ENCODE results near the gene NDUFA13.

Gene NDUFA13

GRCh38 chr19:19537075-19538048 lies 21.3 kb downstream of the NDUFA13 start:
- ChIA-PET POLR2A (no interaction called here), CTCF (interaction anchor here (1.0 to 14.9 kb wide), 2 partner anchors 13 to 107 kb away, joined by 4 to 251 read pairs; no protein-coding TSS in a partner anchor)
- DNase-seq (ENCODE audit: extremely low spot score): no peak
- no peak for TF ChIP-seq CTCF (IDR thresholded peaks at IDR 0.05; ENCODE audit: control extremely low read depth, extremely low read depth, low read depth, missing control alignments)

- ChIA-PET CTCF (interaction anchor here (1.0 to 14.9 kb wide), 2 partner anchors 13 to 106 kb away, joined by 4 to 251 read pairs; no protein-coding TSS in a partner anchor), POLR2A (no interaction called here)
- peak; percentile 70 for DNase-seq (ENCODE audit: extremely low spot score)
- TF ChIP-seq CTCF (IDR thresholded peaks at IDR 0.05; ENCODE audit: control extremely low read depth, extremely low read depth, low read depth, missing control alignments): no peak
Measured at GRCh38 chr19:19538061-19538784, 22.2 kb downstream of the NDUFA13 start, which contains the start of gene CILP2. CILP2 (plus strand) TSS chr19:19538265; CDS start chr19:19538350, 85 bp downstream.

GRCh38 chr19:19538785-19539166 lies 22.8 kb downstream of the NDUFA13 start:
- POLR2A ChIA-PET: no interaction called here
- CTCF ChIA-PET: interaction anchor here (3.0 to 14.9 kb wide), 2 partner anchors 7 to 12 kb away, joined by 18 to 251 read pairs; no protein-coding TSS in a partner anchor
- TF ChIP-seq CTCF (IDR thresholded peaks at IDR 0.05; ENCODE audit: control extremely low read depth, extremely low read depth, low read depth, missing control alignments): no peak
- DNase-seq (ENCODE audit: extremely low spot score): no peak

GRCh38 chr19:19539698-19540063 lies 23.7 kb downstream of the NDUFA13 start:
- ChIA-PET POLR2A (no interaction called here), CTCF (interaction anchor here (3.0 to 14.9 kb wide), 2 partner anchors 8 to 11 kb away, joined by 18 to 251 read pairs; no protein-coding TSS in a partner anchor)
- DNase-seq (ENCODE audit: extremely low spot score): no peak
- TF ChIP-seq CTCF (IDR thresholded peaks at IDR 0.05; ENCODE audit: control extremely low read depth, extremely low read depth, low read depth, missing control alignments): no peak

GRCh38 chr19:19540064-19540714 lies 24.2 kb downstream of the NDUFA13 start:
- POLR2A ChIA-PET: no interaction called here
- DNase-seq (ENCODE audit: extremely low spot score): peak; percentile 83
- no peak for TF ChIP-seq CTCF (IDR thresholded peaks at IDR 0.05; ENCODE audit: control extremely low read depth, extremely low read depth, low read depth, missing control alignments)
- CTCF ChIA-PET: interaction anchor here (1.3 to 14.9 kb wide), 3 partner anchors 8 to 11 kb away, joined by 3 to 251 read pairs (median 18); no protein-coding TSS in a partner anchor
